Activated effector memory CD4-positive, alpha-beta T cell treated with anti-CD3 and anti-CD28 coated beads, Interleukin-2, amount 50 U/mL, for 16 hours (primary cell): ENCODE measurements around the gene PRLR.
A peak's percentile ranks its signal among the peaks of the same experiment; 100 is the strongest.

Source experiments
- DNase-seq: peaks from one replicate; pipeline ENCODE4 v3.0.0-alpha.2; 2020

The PRLR gene

GRCh38 chr5:35029333-35029732 lies 201.0 kb downstream of the PRLR start:
- no peak for DNase-seq

GRCh38 chr5:35026941-35027340 lies 203.3 kb downstream of the PRLR start:
- DNase-seq: no peak

GRCh38 chr5:35026280-35026840 lies 203.9 kb downstream of the PRLR start:
- no peak for DNase-seq

GRCh38 chr5:35024911-35025510 lies 205.3 kb downstream of the PRLR start:
- DNase-seq: no peak

- DNase-seq: no peak
Measured at GRCh38 chr5:35023391-35024178, 206.7 kb downstream of the PRLR start.

- no peak for DNase-seq
Measured at GRCh38 chr5:35016174-35017051, 213.9 kb downstream of the PRLR start.

GRCh38 chr5:35015063-35015462 lies 215.2 kb downstream of the PRLR start:
- DNase-seq: no peak

- DNase-seq: no peak
Measured at GRCh38 chr5:35012796-35013195, 217.5 kb downstream of the PRLR start.

- DNase-seq: no peak
Measured at GRCh38 chr5:35012365-35012764, 217.9 kb downstream of the PRLR start.

- no peak for DNase-seq
Measured at GRCh38 chr5:35010676-35011075, 219.6 kb downstream of the PRLR start.

GRCh38 chr5:35009657-35010056 lies 220.6 kb downstream of the PRLR start:
- no peak for DNase-seq

GRCh38 chr5:35009019-35009418 lies 221.3 kb downstream of the PRLR start:
- no peak for DNase-seq

GRCh38 chr5:35004771-35005170 lies 225.5 kb downstream of the PRLR start:
- no peak for DNase-seq

GRCh38 chr5:35004200-35004599 lies 226.1 kb downstream of the PRLR start:
- DNase-seq: no peak

GRCh38 chr5:35003018-35003957 lies 227.0 kb downstream of the PRLR start:
- DNase-seq: peak; percentile 81

GRCh38 chr5:35002459-35002858 lies 227.8 kb downstream of the PRLR start:
- no peak for DNase-seq

- DNase-seq: no peak
Measured at GRCh38 chr5:35001842-35002241, 228.4 kb downstream of the PRLR start.
